MM.1S (cell line): ENCODE data around the gene SQSTM1.

Source experiments
- DNase-seq: peaks from one replicate; pipeline ENCODE4 v3.0.0-alpha.2; 2015
- H2AFZ ChIP-seq: fragments of 300-600 bp; sonication (generic); 2 replicates; pipeline ENCODE4 v1.6.0; 2016; ENCODE audit warnings: antibody characterized with exemption, low read length
- H3F3A ChIP-seq: fragments of 300-600 bp; sonication (generic); 2 replicates; pipeline ENCODE4 v1.6.1; 2016; ENCODE audit warnings: mild to moderate bottlenecking, antibody characterized with exemption, low read length, moderate library complexity, mixed read lengths; ENCODE audit not compliant: insufficient read depth
- H3K27ac ChIP-seq: fragments of 300-600 bp; sonication (generic); 2 replicates; pipeline ENCODE4 v1.5.1; 2016; ENCODE audit warnings: mild to moderate bottlenecking, low read length
- H3K27me3 ChIP-seq: fragments of 300-600 bp; sonication (generic); replicated peaks from 2 replicates; pipeline ENCODE4 v1.6.0; 2016; ENCODE audit warnings: low read length; ENCODE audit not compliant: insufficient read depth
- H3K36me3 ChIP-seq: fragments of 300-600 bp; sonication (generic); replicated peaks from 2 replicates; pipeline ENCODE4 v1.6.1; 2016; ENCODE audit warnings: mild to moderate bottlenecking, low read length, mixed read lengths; ENCODE audit not compliant: insufficient read depth
- H3K4me1 ChIP-seq: fragments of 300-600 bp; sonication (generic); 2 replicates; pipeline ENCODE4 v1.6.1; 2016; ENCODE audit warnings: low read length, mixed read lengths
- H3K4me2 ChIP-seq: fragments of 300-600 bp; sonication (generic); 2 replicates; pipeline ENCODE4 v1.6.0; 2016; ENCODE audit warnings: low read depth, low read length
- H3K4me3 ChIP-seq: fragments of 300-600 bp; sonication (generic); 2 replicates; pipeline ENCODE4 v1.5.1; 2016; ENCODE audit warnings: low read length, mixed read lengths
- H3K79me2 ChIP-seq: fragments of 300-600 bp; sonication (generic); 2 replicates; pipeline ENCODE4 v1.6.1; 2016; ENCODE audit warnings: mixed run types, low read length, mixed read lengths
- H3K9ac ChIP-seq: fragments of 300-600 bp; sonication (generic); 2 replicates; pipeline ENCODE4 v1.6.1; 2016; ENCODE audit warnings: low read length, mixed read lengths
- H3K9me2 ChIP-seq: fragments of 300-600 bp; sonication (generic); replicated peaks from 2 replicates; pipeline ENCODE4 v1.6.1; 2016; ENCODE audit warnings: mild to moderate bottlenecking, low read length, mixed read lengths; ENCODE audit not compliant: insufficient read depth
- H3K9me3 ChIP-seq: fragments of 300-600 bp; sonication (generic); replicated peaks from 2 replicates; pipeline ENCODE4 v1.6.1; 2016; ENCODE audit warnings: mild to moderate bottlenecking, low read length, mixed read lengths; ENCODE audit not compliant: insufficient read depth
- H4K20me1 ChIP-seq: fragments of 300-600 bp; sonication (generic); 2 replicates; pipeline ENCODE4 v1.6.1; 2016; ENCODE audit warnings: mild to moderate bottlenecking, low read length, moderate library complexity, mixed read lengths; ENCODE audit not compliant: insufficient read depth
- CTCF ChIP-seq: fragments of 300-600 bp; sonication (generic); IDR thresholded peaks from 2 replicates; pipeline ENCODE4 v1.5.1; 2016; ENCODE audit warnings: antibody characterized with exemption, low read length, mixed read lengths
- EZH2 ChIP-seq: fragments of 300-600 bp; sonication (generic); optimal IDR thresholded peaks from 2 replicates; pipeline ENCODE3; 2017; ENCODE audit warnings: low read depth, mild to moderate bottlenecking, antibody characterized with exemption, low read length, mixed read lengths
- EZH2phosphoT487 ChIP-seq: fragments of 300-600 bp; sonication (generic); IDR thresholded peaks from 2 replicates; pipeline ENCODE4 v1.6.1; 2018; ENCODE audit warnings: antibody characterized with exemption, low read length

Gene SQSTM1

GRCh38 chr5:179795863-179796833 lies 24.6 kb upstream of the SQSTM1 start:
- Histone ChIP-seq H2AFZ (peak overlapping the region; percentile 83), H3K36me3 (peaks cover 6% of the 10 kb centered on the region; the same call in 1 of the 2 replicates), H3K9me3 (no peaks in the 10 kb centered on the region), H3K4me1 (peaks cover 14% of the 10 kb centered on the region; the same call in 1 of the 2 replicates), H3F3A (peaks cover 29% of the 10 kb centered on the region), H4K20me1 (no peaks in the 10 kb centered on the region), H3K79me2 (peaks cover 16% of the 10 kb centered on the region), H3K9ac (peak overlapping the region; percentile 92), H3K4me3 (peak overlapping the region; percentile 90), H3K4me2 (peak overlapping the region; percentile 96), H3K27ac (peak overlapping the region; percentile 79), H3K9me2 (no peaks in the 10 kb centered on the region), H3K27me3 (no peaks in the 10 kb centered on the region)
- TF ChIP-seq CTCF (peak; percentile 55), EZH2 (no peak)
- peak; percentile 86 for DNase-seq

- Histone ChIP-seq H3F3A (peaks cover 29% of the 10 kb centered on the region), H3K27ac (peak overlapping the region; percentile 79; the same call in 1 of the 2 replicates), H3K4me3 (peak overlapping the region; percentile 90), H3K4me1 (peaks cover 14% of the 10 kb centered on the region; the same call in 1 of the 2 replicates), H3K36me3 (peaks cover 6% of the 10 kb centered on the region; the same call in 1 of the 2 replicates), H2AFZ (no peak overlapping the region), H3K4me2 (peak overlapping the region; percentile 79), H3K79me2 (peaks cover 24% of the 10 kb centered on the region), H3K9me3 (no peaks in the 10 kb centered on the region), H4K20me1 (no peaks in the 10 kb centered on the region), H3K27me3 (no peaks in the 10 kb centered on the region), H3K9me2 (no peaks in the 10 kb centered on the region), H3K9ac (peak overlapping the region; percentile 92; the same call in 1 of the 2 replicates)
- DNase-seq: no peak
- TF ChIP-seq EZH2phosphoT487 (no peak), CTCF (no peak), EZH2 (no peak)
Measured at GRCh38 chr5:179796877-179797608, 23.7 kb upstream of the SQSTM1 start.

GRCh38 chr5:179797741-179798140 lies 23.0 kb upstream of the SQSTM1 start:
- no peaks in the 10 kb centered on the region for H4K20me1 ChIP-seq
- no peak overlapping the region for H3K27ac ChIP-seq
- H3K4me1 ChIP-seq: peaks cover 14% of the 10 kb centered on the region; the same call in 1 of the 2 replicates
- peaks cover 31% of the 10 kb centered on the region for H3K79me2 ChIP-seq
- TF ChIP-seq EZH2phosphoT487: no peak
- no peak for TF ChIP-seq EZH2
- no peak overlapping the region for H3K9ac ChIP-seq
- peaks cover 6% of the 10 kb centered on the region; the same call in 1 of the 2 replicates for H3K36me3 ChIP-seq
- H3K27me3 ChIP-seq: no peaks in the 10 kb centered on the region
- no peak overlapping the region for H2AFZ ChIP-seq
- no peaks in the 10 kb centered on the region for H3K9me2 ChIP-seq
- no peaks in the 10 kb centered on the region for H3K9me3 ChIP-seq
- no peak overlapping the region for H3K4me3 ChIP-seq
- no peak overlapping the region for H3K4me2 ChIP-seq
- no peak for DNase-seq
- peaks cover 29% of the 10 kb centered on the region for H3F3A ChIP-seq
